Rectal smooth muscle tissue (tissue), 1 donor: ENCODE results near the gene MAEA.

ENCODE experiments used
- H3K27ac ChIP-seq: one replicate; pipeline ENCODE4 v1.7.0; 2013; ENCODE audit warnings: low read depth, low read length, inconsistent platforms
- H3K27me3 ChIP-seq: one replicate; pipeline ENCODE4 v1.7.0; 2013; ENCODE audit warnings: low read length; ENCODE audit not compliant: control insufficient read depth, insufficient read depth
- H3K36me3 ChIP-seq: one replicate; pipeline ENCODE4 v1.7.0; 2013; ENCODE audit warnings: low read length; ENCODE audit not compliant: control insufficient read depth, insufficient read depth
- H3K4me1 ChIP-seq: one replicate; pipeline ENCODE4 v1.7.0; 2013; ENCODE audit warnings: low read length; ENCODE audit not compliant: control insufficient read depth, insufficient read depth
- H3K4me3 ChIP-seq: one replicate; pipeline ENCODE4 v1.7.0; 2013; ENCODE audit warnings: low read length
- H3K9ac ChIP-seq: one replicate; pipeline ENCODE4 v1.7.0; 2013; ENCODE audit warnings: low read length

The MAEA gene

GRCh38 chr4:1345903-1346780 lies 56.5 kb downstream of the MAEA start:
- H3K36me3 ChIP-seq = peaks cover 4% of the 10 kb centered on the region
- peaks cover 13% of the 10 kb centered on the region for H3K4me1 ChIP-seq
- H3K27me3 ChIP-seq = no peaks in the 10 kb centered on the region
- H3K9ac ChIP-seq = peak overlapping the region; percentile 70
- H3K27ac ChIP-seq = peak overlapping the region; percentile 88
- peak overlapping the region; percentile 82 for H3K4me3 ChIP-seq

- Histone ChIP-seq H3K4me1 (peaks cover 15% of the 10 kb centered on the region), H3K9ac (peak within 1 kb of the TSS; percentile 70), H3K27me3 (no peaks in the 10 kb centered on the region), H3K27ac (peak within 1 kb of the TSS; percentile 91), H3K36me3 (no peaks in the 10 kb centered on the region), H3K4me3 (peak within 1 kb of the TSS; percentile 82)
These were observed 57.2 kb downstream of the MAEA start, which contains the start of gene UVSSA for GRCh38 chr4:1346781-1347409. TSS of gene UVSSA (plus strand) at chr4:1347208. CDS start at chr4:1348092, 884 bp downstream.

GRCh38 chr4:1347410-1347864 lies 57.7 kb downstream of the MAEA start:
- Histone ChIP-seq H3K4me1 (peaks cover 15% of the 10 kb centered on the region), H3K4me3 (peak overlapping the region; percentile 44), H3K9ac (peak overlapping the region; percentile 25), H3K27ac (peak overlapping the region; percentile 91), H3K27me3 (no peaks in the 10 kb centered on the region), H3K36me3 (no peaks in the 10 kb centered on the region)

GRCh38 chr4:1348014-1348513 lies 58.4 kb downstream of the MAEA start:
- Histone ChIP-seq H3K4me1 (peaks cover 15% of the 10 kb centered on the region), H3K9ac (peak overlapping the region; percentile 25), H3K4me3 (peak overlapping the region; percentile 44), H3K27ac (peak overlapping the region; percentile 91), H3K27me3 (no peaks in the 10 kb centered on the region), H3K36me3 (no peaks in the 10 kb centered on the region)

GRCh38 chr4:1348746-1349145 lies 59.1 kb downstream of the MAEA start:
- Histone ChIP-seq H3K27me3 (no peaks in the 10 kb centered on the region), H3K9ac (no peak overlapping the region), H3K36me3 (no peaks in the 10 kb centered on the region), H3K4me1 (peaks cover 15% of the 10 kb centered on the region), H3K27ac (peak overlapping the region; percentile 15), H3K4me3 (no peak overlapping the region)

- Histone ChIP-seq H3K27me3 (no peaks in the 10 kb centered on the region), H3K4me1 (peaks cover 15% of the 10 kb centered on the region), H3K36me3 (no peaks in the 10 kb centered on the region), H3K9ac (no peak overlapping the region), H3K4me3 (no peak overlapping the region), H3K27ac (no peak overlapping the region)
These were observed 59.9 kb downstream of the MAEA start for GRCh38 chr4:1349359-1350168.

- Histone ChIP-seq H3K36me3 (no peaks in the 10 kb centered on the region), H3K4me3 (no peak overlapping the region), H3K9ac (no peak overlapping the region), H3K27me3 (no peaks in the 10 kb centered on the region), H3K4me1 (peaks cover 15% of the 10 kb centered on the region), H3K27ac (no peak overlapping the region)
These were observed 60.5 kb downstream of the MAEA start for GRCh38 chr4:1350169-1350520.

GRCh38 chr4:1351854-1352566 lies 62.3 kb downstream of the MAEA start:
- Histone ChIP-seq H3K4me1 (peaks cover 12% of the 10 kb centered on the region), H3K4me3 (no peak overlapping the region), H3K27ac (no peak overlapping the region), H3K9ac (no peak overlapping the region), H3K27me3 (no peaks in the 10 kb centered on the region), H3K36me3 (no peaks in the 10 kb centered on the region)

GRCh38 chr4:1352567-1352900 lies 62.8 kb downstream of the MAEA start:
- Histone ChIP-seq H3K9ac (no peak overlapping the region), H3K27me3 (no peaks in the 10 kb centered on the region), H3K4me1 (peaks cover 12% of the 10 kb centered on the region), H3K4me3 (no peak overlapping the region), H3K27ac (no peak overlapping the region), H3K36me3 (no peaks in the 10 kb centered on the region)

- no peak overlapping the region for H3K4me3 ChIP-seq
- H3K4me1 ChIP-seq = peaks cover 5% of the 10 kb centered on the region
- no peak overlapping the region for H3K9ac ChIP-seq
- no peak overlapping the region for H3K27ac ChIP-seq
- H3K27me3 ChIP-seq = no peaks in the 10 kb centered on the region
- no peaks in the 10 kb centered on the region for H3K36me3 ChIP-seq
These were observed 63.7 kb downstream of the MAEA start for GRCh38 chr4:1353186-1354055.
